SK-N-SH treated with all-trans-retinoic acid at 6 μM for 48 hours (cell line): ENCODE measurements around the gene EPS8.

Experiments
- ARNTL ChIP-seq: fragments of 450-650 bp; formaldehyde crosslinking; IDR thresholded peaks from 2 replicates; pipeline ENCODE4 v1.5.0; 2020; ENCODE audit warnings: low read depth, mild to moderate bottlenecking, moderate library complexity, borderline replicate concordance
- GLIS3 ChIP-seq: fragments of 250-450 bp; sonication (Bioruptor Pico); IDR thresholded peaks from 2 replicates; pipeline ENCODE4 v1.5.0; 2020; ENCODE audit warnings: mild to moderate bottlenecking, moderate library complexity
- ISL1 ChIP-seq: fragments of 250-450 bp; sonication (Bioruptor Pico); IDR thresholded peaks from 2 replicates; pipeline ENCODE4 v2.1.2; 2022; ENCODE audit warnings: mild to moderate bottlenecking, moderate library complexity
- OSR1 ChIP-seq: fragments of 250-450 bp; sonication (Bioruptor Pico); IDR thresholded peaks from 2 replicates; pipeline ENCODE4 v1.8.0; 2022; ENCODE audit warnings: moderate library complexity, mild to moderate bottlenecking, inconsistent platforms
- RARB ChIP-seq: fragments of 250-450 bp; sonication (Bioruptor Pico); IDR thresholded peaks from 2 replicates; pipeline ENCODE4 v1.8.0; 2021; ENCODE audit warnings: mild to moderate bottlenecking, moderate library complexity
- TCF4 ChIP-seq: fragments of 250-450 bp; sonication (Bioruptor Pico); IDR thresholded peaks from 2 replicates; pipeline ENCODE4 v1.8.0; 2021; ENCODE audit warnings: mild to moderate bottlenecking, moderate library complexity, borderline replicate concordance
- ZC3H10 ChIP-seq: fragments of 250-450 bp; sonication (Bioruptor Pico); IDR thresholded peaks from 2 replicates; pipeline ENCODE4 v1.5.1; 2021; ENCODE audit warnings: mild to moderate bottlenecking, moderate library complexity
- ZFP30 ChIP-seq: fragments of 450-650 bp; formaldehyde crosslinking; IDR thresholded peaks from 2 replicates; pipeline ENCODE4 v1.5.0; 2022; ENCODE audit warnings: mild to moderate bottlenecking, moderate library complexity
- ZNF70 ChIP-seq: fragments of 450-650 bp; formaldehyde crosslinking; IDR thresholded peaks from 2 replicates; pipeline ENCODE4 v1.5.0; 2020; ENCODE audit warnings: mild to moderate bottlenecking, moderate library complexity
- TF ChIP-seq, protein P1 (sequence below): fragments of 250-450 bp; sonication (Bioruptor Pico); IDR thresholded peaks from 2 replicates; pipeline ENCODE4 v1.5.1; 2021; ENCODE audit warnings: mild to moderate bottlenecking, moderate library complexity
- TF ChIP-seq, protein P2 (sequence below): fragments of 250-450 bp; sonication (Bioruptor Pico); IDR thresholded peaks from 2 replicates; pipeline ENCODE4 v1.5.1; 2020; ENCODE audit warnings: low read depth, mild to moderate bottlenecking, moderate library complexity
- TF ChIP-seq, protein P3 (sequence below): fragments of 250-450 bp; sonication (Bioruptor Pico); IDR thresholded peaks from 2 replicates; pipeline ENCODE4 v1.8.0; 2020; ENCODE audit warnings: mild to moderate bottlenecking, moderate library complexity, borderline replicate concordance
- TF ChIP-seq, protein P4 (sequence below): fragments of 250-450 bp; sonication (Bioruptor Pico); IDR thresholded peaks from 2 replicates; pipeline ENCODE4 v1.8.0; 2021; ENCODE audit warnings: low read depth, mild to moderate bottlenecking, moderate library complexity, borderline replicate concordance

DNA sequence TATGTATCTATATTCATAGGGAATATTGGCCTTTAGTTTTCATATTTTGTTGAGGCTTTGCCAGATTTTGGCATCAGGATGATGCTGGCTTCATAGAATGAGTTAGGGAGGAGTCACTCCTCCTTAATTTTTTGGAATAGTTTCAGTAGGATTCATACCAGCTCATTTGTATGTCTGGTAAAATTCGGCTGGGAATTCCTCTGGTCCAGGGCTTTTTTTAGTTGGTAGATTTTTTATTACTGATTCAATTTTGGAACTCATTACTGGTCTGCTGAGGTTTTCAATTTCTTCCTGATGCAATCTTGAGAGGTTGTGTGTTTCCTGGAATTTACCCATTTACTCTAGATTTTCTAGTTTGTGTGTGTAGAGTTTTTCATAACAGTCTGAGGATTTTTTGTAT lies 175.2 kb downstream of the EPS8 start:
- TF ChIP-seq, protein P1, sequence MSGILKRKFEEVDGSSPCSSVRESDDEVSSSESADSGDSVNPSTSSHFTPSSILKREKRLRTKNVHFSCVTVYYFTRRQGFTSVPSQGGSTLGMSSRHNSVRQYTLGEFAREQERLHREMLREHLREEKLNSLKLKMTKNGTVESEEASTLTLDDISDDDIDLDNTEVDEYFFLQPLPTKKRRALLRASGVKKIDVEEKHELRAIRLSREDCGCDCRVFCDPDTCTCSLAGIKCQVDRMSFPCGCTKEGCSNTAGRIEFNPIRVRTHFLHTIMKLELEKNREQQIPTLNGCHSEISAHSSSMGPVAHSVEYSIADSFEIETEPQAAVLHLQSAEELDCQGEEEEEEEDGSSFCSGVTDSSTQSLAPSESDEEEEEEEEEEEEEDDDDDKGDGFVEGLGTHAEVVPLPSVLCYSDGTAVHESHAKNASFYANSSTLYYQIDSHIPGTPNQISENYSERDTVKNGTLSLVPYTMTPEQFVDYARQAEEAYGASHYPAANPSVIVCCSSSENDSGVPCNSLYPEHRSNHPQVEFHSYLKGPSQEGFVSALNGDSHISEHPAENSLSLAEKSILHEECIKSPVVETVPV (CRISPR knock-in tag) = no peak
- TF ChIP-seq, protein P2, sequence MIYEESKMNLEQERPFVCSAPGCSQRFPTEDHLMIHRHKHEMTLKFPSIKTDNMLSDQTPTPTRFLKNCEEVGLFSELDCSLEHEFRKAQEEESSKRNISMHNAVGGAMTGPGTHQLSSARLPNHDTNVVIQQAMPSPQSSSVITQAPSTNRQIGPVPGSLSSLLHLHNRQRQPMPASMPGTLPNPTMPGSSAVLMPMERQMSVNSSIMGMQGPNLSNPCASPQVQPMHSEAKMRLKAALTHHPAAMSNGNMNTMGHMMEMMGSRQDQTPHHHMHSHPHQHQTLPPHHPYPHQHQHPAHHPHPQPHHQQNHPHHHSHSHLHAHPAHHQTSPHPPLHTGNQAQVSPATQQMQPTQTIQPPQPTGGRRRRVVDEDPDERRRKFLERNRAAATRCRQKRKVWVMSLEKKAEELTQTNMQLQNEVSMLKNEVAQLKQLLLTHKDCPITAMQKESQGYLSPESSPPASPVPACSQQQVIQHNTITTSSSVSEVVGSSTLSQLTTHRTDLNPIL = no peak
- no peak for TF ChIP-seq TCF4 (CRISPR knock-in tag)
- TF ChIP-seq ZNF70 (CRISPR knock-in tag) = no peak
- TF ChIP-seq ARNTL = no peak
- no peak for TF ChIP-seq ZC3H10 (CRISPR knock-in tag)
- TF ChIP-seq GLIS3 (CRISPR knock-in tag) = no peak
- no peak for TF ChIP-seq ISL1 (CRISPR knock-in tag)
- TF ChIP-seq, protein P3, sequence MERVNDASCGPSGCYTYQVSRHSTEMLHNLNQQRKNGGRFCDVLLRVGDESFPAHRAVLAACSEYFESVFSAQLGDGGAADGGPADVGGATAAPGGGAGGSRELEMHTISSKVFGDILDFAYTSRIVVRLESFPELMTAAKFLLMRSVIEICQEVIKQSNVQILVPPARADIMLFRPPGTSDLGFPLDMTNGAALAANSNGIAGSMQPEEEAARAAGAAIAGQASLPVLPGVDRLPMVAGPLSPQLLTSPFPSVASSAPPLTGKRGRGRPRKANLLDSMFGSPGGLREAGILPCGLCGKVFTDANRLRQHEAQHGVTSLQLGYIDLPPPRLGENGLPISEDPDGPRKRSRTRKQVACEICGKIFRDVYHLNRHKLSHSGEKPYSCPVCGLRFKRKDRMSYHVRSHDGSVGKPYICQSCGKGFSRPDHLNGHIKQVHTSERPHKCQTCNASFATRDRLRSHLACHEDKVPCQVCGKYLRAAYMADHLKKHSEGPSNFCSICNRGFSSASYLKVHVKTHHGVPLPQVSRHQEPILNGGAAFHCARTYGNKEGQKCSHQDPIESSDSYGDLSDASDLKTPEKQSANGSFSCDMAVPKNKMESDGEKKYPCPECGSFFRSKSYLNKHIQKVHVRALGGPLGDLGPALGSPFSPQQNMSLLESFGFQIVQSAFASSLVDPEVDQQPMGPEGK = no peak
- no peak for TF ChIP-seq RARB (CRISPR knock-in tag)
- no peak for TF ChIP-seq ZFP30 (CRISPR knock-in tag)
- TF ChIP-seq, protein P4, sequence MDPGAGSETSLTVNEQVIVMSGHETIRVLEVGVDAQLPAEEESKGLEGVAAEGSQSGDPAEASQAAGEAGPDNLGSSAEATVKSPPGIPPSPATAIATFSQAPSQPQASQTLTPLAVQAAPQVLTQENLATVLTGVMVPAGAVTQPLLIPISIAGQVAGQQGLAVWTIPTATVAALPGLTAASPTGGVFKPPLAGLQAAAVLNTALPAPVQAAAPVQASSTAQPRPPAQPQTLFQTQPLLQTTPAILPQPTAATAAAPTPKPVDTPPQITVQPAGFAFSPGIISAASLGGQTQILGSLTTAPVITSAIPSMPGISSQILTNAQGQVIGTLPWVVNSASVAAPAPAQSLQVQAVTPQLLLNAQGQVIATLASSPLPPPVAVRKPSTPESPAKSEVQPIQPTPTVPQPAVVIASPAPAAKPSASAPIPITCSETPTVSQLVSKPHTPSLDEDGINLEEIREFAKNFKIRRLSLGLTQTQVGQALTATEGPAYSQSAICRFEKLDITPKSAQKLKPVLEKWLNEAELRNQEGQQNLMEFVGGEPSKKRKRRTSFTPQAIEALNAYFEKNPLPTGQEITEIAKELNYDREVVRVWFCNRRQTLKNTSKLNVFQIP (CRISPR knock-in tag) = no peak
- no peak for TF ChIP-seq OSR1 (CRISPR knock-in tag)
